Prostate gland (tissue), 2 donors: ENCODE results near the gene MGAT5. TPM values are rescaled to one million over a fixed set of nuclear protein-coding genes. Genes with fewer than 3 reads are reported as not detected.

Experiments
- DNase-seq: peaks from one replicate; pipeline ENCODE4 v3.0.0-alpha.2; 2019; ENCODE audit warnings: low spot score
- H3K27ac ChIP-seq, 2 donors: fragments of 200-600 bp; sonication (generic); 2 replicates each; pipeline ENCODE4 v1.5.1; 2017 to 2019
- H3K27me3 ChIP-seq: fragments of 200-600 bp; sonication (generic); replicated peaks from 2 replicates; pipeline ENCODE4 v1.5.1; 2019; ENCODE audit not compliant: insufficient read depth
- H3K36me3 ChIP-seq, 2 donors: fragments of 200-600 bp; sonication (generic); 1 replicate in 1 of 2; 2 replicates in 1 of 2; pipeline versions ENCODE4 v1.5.1 to v1.8.1; 2017 to 2019
- H3K4me1 ChIP-seq: fragments of 200-600 bp; sonication (generic); replicated peaks from 2 replicates; pipeline ENCODE4 v1.5.1; 2019
- H3K4me3 ChIP-seq, 2 donors: fragments of 200-600 bp; sonication (generic); 2 replicates each; pipeline ENCODE4 v1.5.1; 2017 to 2019
- H3K9me3 ChIP-seq: fragments of 200-600 bp; sonication (generic); 2 replicates; pipeline ENCODE4 v1.5.1; 2017
- POLR2A ChIP-seq: fragments of 450-650 bp; IDR thresholded peaks from one replicate; pipeline ENCODE4 v1.6.1; 2016; ENCODE audit warnings: antibody characterized with exemption, mild to moderate bottlenecking
- POLR2AphosphoS5 ChIP-seq: sonication (generic); formaldehyde crosslinking; IDR thresholded peaks from one replicate; pipeline ENCODE4 v1.6.1; 2017; ENCODE audit warnings: antibody characterized with exemption
- WGBS: methylation state at CpG from one replicate; pipeline ENCODE4 v1.1.5; 2018; 5-methylcytosine and 5-hydroxymethylcytosine counted together
- intact Hi-C: fragments of 100-400 bp; cut with DNase I; formaldehyde crosslinking; loops from one replicate; pipeline ENCODE4 v1.14.2; 2022
- total RNA-seq, 2 donors: library from RNA; depleted of rRNA; stranded (reverse); fragments of >200 nt; gene quantifications; one replicate each; pipeline ENCODE4 v1.1.0, GENCODE V29; 2016
- TF ChIP-seq, protein P1 (sequence below), 4 experiments: fragments of 200-600 bp in 2 of 4; fragments of 450-650 bp in 2 of 4; sonication (generic) in 2 of 4; IDR thresholded peaks; 1 replicate in 3 of 4; 2 replicates in 1 of 4; pipeline ENCODE4 v1.5.1; 2016 to 2019; ENCODE audit warnings: antibody characterized with exemption in 4 of 4, mild to moderate bottlenecking in 2 of 4, moderate library complexity in 2 of 4

Gene MGAT5
- total RNA-seq, 2 donors from 2014 or later: 20.1 to 83.2 TPM

- no peaks in the 10 kb centered on the region for H3K27me3 ChIP-seq
- H3K27ac ChIP-seq: no peak overlapping the region
- intact Hi-C loops: no loop called here
- 88% methylated on average over 1 of the region's 1 CpG for WGBS
- no peak overlapping the region for H3K4me3 ChIP-seq
- H3K9me3 ChIP-seq: no peaks in the 10 kb centered on the region
- no peaks in the 10 kb centered on the region for H3K4me1 ChIP-seq
- TF ChIP-seq, protein P1, sequence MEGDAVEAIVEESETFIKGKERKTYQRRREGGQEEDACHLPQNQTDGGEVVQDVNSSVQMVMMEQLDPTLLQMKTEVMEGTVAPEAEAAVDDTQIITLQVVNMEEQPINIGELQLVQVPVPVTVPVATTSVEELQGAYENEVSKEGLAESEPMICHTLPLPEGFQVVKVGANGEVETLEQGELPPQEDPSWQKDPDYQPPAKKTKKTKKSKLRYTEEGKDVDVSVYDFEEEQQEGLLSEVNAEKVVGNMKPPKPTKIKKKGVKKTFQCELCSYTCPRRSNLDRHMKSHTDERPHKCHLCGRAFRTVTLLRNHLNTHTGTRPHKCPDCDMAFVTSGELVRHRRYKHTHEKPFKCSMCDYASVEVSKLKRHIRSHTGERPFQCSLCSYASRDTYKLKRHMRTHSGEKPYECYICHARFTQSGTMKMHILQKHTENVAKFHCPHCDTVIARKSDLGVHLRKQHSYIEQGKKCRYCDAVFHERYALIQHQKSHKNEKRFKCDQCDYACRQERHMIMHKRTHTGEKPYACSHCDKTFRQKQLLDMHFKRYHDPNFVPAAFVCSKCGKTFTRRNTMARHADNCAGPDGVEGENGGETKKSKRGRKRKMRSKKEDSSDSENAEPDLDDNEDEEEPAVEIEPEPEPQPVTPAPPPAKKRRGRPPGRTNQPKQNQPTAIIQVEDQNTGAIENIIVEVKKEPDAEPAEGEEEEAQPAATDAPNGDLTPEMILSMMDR (IDR thresholded peaks at IDR 0.05): no peak
- no peak for TF ChIP-seq POLR2AphosphoS5
- TF ChIP-seq POLR2A: no peak
- no peaks in the 10 kb centered on the region for H3K36me3 ChIP-seq
- DNase-seq: no peak
Observed at GRCh38 chr2:134416637-134417036, 162.8 kb downstream of the MGAT5 start.

DNA sequence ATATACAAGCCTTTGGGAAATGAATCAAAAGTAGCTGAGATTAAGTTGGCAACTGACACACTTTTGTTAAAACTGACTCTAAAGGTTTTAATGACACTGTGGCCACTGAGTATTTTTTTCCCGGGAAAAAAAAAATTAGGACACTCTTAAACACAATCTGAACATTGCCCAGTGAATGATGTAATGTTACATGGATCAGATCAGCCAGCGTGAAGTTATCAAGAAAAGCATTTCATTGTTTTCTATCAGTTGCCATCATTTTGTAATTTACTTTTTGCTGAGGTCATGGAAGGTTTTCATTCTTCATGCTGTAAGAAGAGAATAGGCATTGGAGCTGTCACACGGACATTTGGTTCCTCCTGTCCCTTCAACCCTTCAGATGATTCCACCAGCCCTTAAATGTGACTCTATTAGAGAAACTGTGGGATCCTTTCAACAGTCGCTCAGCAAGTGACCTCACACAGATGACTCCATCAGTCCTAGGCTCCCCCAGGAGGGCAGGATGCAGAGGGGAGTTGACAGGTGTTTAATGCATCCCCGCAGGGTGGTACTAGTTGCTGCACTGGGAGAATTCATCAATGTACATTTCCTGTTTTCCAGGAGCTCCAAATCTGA lies 164.2 kb downstream of the MGAT5 start:
- H3K4me3 ChIP-seq: no peak overlapping the region
- H3K36me3 ChIP-seq: no peaks in the 10 kb centered on the region
- no peaks in the 10 kb centered on the region for H3K27me3 ChIP-seq
- TF ChIP-seq POLR2AphosphoS5: no peak
- TF ChIP-seq, protein P1 (IDR thresholded peaks at IDR 0.05): no peak
- no peak overlapping the region for H3K27ac ChIP-seq
- H3K9me3 ChIP-seq: no peaks in the 10 kb centered on the region
- 82% methylated on average over 5 of the region's 5 CpGs for WGBS
- intact Hi-C loops: no loop called here
- DNase-seq: no peak
- no peaks in the 10 kb centered on the region for H3K4me1 ChIP-seq

- no peak overlapping the region for H3K27ac ChIP-seq
- H3K36me3 ChIP-seq: no peaks in the 10 kb centered on the region
- no peaks in the 10 kb centered on the region for H3K9me3 ChIP-seq
- H3K4me1 ChIP-seq: no peaks in the 10 kb centered on the region
- no peaks in the 10 kb centered on the region for H3K27me3 ChIP-seq
- WGBS: 77% methylated on average over 7 of the region's 7 CpGs
- intact Hi-C loops: no loop called here
- no peak for DNase-seq
- no peak overlapping the region for H3K4me3 ChIP-seq
- TF ChIP-seq, protein P1 (IDR thresholded peaks at IDR 0.05): no peak
- no peak for TF ChIP-seq POLR2A
- TF ChIP-seq POLR2AphosphoS5: no peak
Observed at GRCh38 chr2:134420259-134420658, 166.4 kb downstream of the MGAT5 start.

DNA sequence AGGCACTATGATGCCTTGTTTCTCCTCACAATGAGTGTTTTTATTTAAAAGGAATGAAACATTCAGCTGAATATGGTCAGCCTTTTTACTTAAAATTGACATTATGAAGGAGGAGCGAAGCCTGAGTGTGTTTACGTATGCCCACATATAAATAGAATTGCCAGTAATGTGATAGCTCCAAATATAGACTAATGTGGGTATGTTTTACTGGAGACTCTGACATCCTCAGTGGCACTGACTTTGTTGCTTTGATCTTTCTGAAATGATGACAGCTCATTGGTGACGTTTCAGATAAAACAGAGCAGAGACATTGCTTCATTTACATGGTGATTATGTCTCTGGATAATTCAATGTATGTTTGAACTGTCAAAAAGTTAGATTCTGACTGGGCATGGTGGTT lies 167.0 kb downstream of the MGAT5 start:
- DNase-seq: no peak
- TF ChIP-seq POLR2A (no peak), POLR2AphosphoS5 (no peak)
- TF ChIP-seq, protein P1 (IDR thresholded peaks at IDR 0.05): no peak
- no peaks in the 10 kb centered on the region for H3K4me1 ChIP-seq
- intact Hi-C loops: no loop called here
- 70% methylated on average over 3 of the region's 3 CpGs for WGBS
- no peaks in the 10 kb centered on the region for H3K9me3 ChIP-seq
- H3K36me3 ChIP-seq: no peaks in the 10 kb centered on the region
- H3K4me3 ChIP-seq: no peak overlapping the region
- no peaks in the 10 kb centered on the region for H3K27me3 ChIP-seq
- no peak overlapping the region for H3K27ac ChIP-seq

DNA sequence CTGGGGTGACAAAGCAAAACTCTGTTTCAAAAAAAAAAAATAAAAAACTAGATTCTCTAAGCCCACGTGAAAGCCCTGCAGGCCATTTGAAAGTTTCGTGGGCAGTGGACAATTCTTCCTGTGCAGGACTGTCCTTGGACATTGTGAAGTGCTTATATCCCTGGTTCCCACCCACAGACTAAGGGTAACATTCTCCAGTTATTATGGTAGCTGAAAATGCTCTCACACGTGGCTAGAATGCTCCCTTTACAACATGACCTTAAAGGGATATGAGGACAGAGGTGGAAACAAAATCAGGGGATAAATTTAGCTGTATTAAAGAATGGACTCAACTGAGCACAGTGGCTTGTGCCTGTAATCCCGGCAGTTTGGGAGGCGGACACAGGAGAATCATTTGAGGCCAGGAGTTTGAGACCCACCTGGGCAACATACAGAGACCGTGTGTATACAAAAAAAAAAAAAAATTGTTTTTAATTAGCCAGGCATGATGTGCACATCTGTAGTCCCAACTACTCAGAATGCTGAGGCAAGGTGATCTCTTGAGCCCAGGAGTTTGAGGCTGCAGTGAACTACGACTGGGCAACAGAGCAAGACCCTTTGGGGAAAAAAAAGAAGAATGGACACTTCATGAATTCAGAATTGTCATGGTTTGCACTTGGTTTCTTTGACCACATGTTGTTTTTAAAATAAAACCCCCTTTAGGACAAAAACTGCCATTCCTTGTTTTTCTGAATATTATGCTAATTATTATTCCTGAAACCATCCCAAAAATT lies 167.9 kb downstream of the MGAT5 start:
- Histone ChIP-seq H3K4me1 (no peaks in the 10 kb centered on the region), H3K9me3 (no peaks in the 10 kb centered on the region), H3K4me3 (no peak overlapping the region), H3K36me3 (no peaks in the 10 kb centered on the region), H3K27me3 (no peaks in the 10 kb centered on the region), H3K27ac (no peak overlapping the region)
- no peak for DNase-seq
- TF ChIP-seq POLR2A (no peak), POLR2AphosphoS5 (peak; percentile 33)
- intact Hi-C loops: no loop called here
- 74% methylated on average over 7 of the region's 7 CpGs for WGBS
